IMR-90 (cell line): ENCODE results near the gene SS18L1. TPM values are rescaled to one million over a fixed set of nuclear protein-coding genes. Genes with fewer than 3 reads are reported as not detected.
A peak's percentile ranks its signal among the peaks of the same experiment; 100 is the strongest.

Experiments used
- ATAC-seq: fragments of 200-7000 bp; cut with Tn5 transposase; 2 replicates; pipeline ENCODE4 v1.9.1; 2020; ENCODE audit warnings: low read depth, mild to moderate bottlenecking, moderate library complexity
- BruUV-seq: library from RNA; stranded (reverse); fragments of 400-500 nt; replicated peaks from 2 replicates; lab custom pipeline; 2021; lab: Mats Ljungman, UMichigan
- CTCF ChIA-PET: fragments of 300-600 bp; formaldehyde crosslinking; extraction: SDS; loops from one replicate; lab custom pipeline; 2021; ENCODE audit warnings: antibody characterized with exemption; lab: Yijun Ruan, JAX
- POLR2A ChIA-PET: fragments of 300-600 bp; sonication (Branson Sonifier 250); formaldehyde crosslinking; loops from one replicate; lab custom pipeline; 2022; ENCODE audit warnings: antibody characterized with exemption; ENCODE audit not compliant: unreplicated experiment; lab: Charles Lee
- DNase-seq: peaks from one replicate; pipeline ENCODE4 v3.0.0; 2013
- H2AFZ ChIP-seq: replicated peaks from 2 replicates; pipeline ENCODE3; 2013; ENCODE audit warnings: low read length, mild to moderate bottlenecking; ENCODE audit not compliant: poor library complexity
- H2AK5ac ChIP-seq: 2 replicates; pipeline ENCODE4 v1.6.1; 2013; ENCODE audit warnings: low read depth, low read length, inconsistent platforms
- H2AK9ac ChIP-seq: replicated peaks from 2 replicates; pipeline ENCODE3; 2013; ENCODE audit warnings: mild to moderate bottlenecking, low read depth, low read length, moderate library complexity; ENCODE audit not compliant: poor library complexity
- H2BK120ac ChIP-seq: 2 replicates; pipeline ENCODE4 v1.6.1; 2013; ENCODE audit warnings: low read depth, low read length, inconsistent platforms
- H2BK15ac ChIP-seq: 3 replicates; pipeline ENCODE4 v1.6.1; 2013; ENCODE audit warnings: low read depth, low read length, inconsistent platforms
- H2BK20ac ChIP-seq: 2 replicates; pipeline ENCODE4 v1.6.1; 2013; ENCODE audit warnings: low read depth, mild to moderate bottlenecking, inconsistent platforms, low read length, moderate library complexity
- H2BK5ac ChIP-seq: 2 replicates; pipeline ENCODE4 v1.6.1; 2013; ENCODE audit warnings: mild to moderate bottlenecking, low read depth, low read length, inconsistent platforms; ENCODE audit not compliant: poor library complexity, severe bottlenecking
- H3K14ac ChIP-seq: replicated peaks from 2 replicates; pipeline ENCODE4 v1.6.1; 2013; ENCODE audit warnings: low read depth, low read length, inconsistent platforms
- H3K18ac ChIP-seq: 2 replicates; pipeline ENCODE4 v1.6.1; 2013; ENCODE audit warnings: low read depth, low read length, control low read depth
- H3K23ac ChIP-seq: 2 replicates; pipeline ENCODE4 v1.6.1; 2013; ENCODE audit warnings: low read depth, low read length, inconsistent platforms
- H3K27ac ChIP-seq: 2 replicates; pipeline ENCODE4 v1.5.1; 2013; ENCODE audit warnings: mild to moderate bottlenecking, control low read depth, low read length; ENCODE audit not compliant: insufficient read depth
- H3K27me3 ChIP-seq: 2 replicates; pipeline ENCODE4 v1.6.1; 2013; ENCODE audit warnings: low read length; ENCODE audit not compliant: control insufficient read depth, insufficient read depth
- H3K36me3 ChIP-seq: 2 replicates; pipeline ENCODE4 v1.6.1; 2013; ENCODE audit warnings: low read length, mixed read lengths; ENCODE audit not compliant: control insufficient read depth, insufficient read depth
- H3K4ac ChIP-seq: 2 replicates; pipeline ENCODE4 v1.6.1; 2013; ENCODE audit warnings: low read depth, low read length, inconsistent platforms
- H3K4me1 ChIP-seq: 2 replicates; pipeline ENCODE4 v1.6.1; 2013; ENCODE audit warnings: low read length, mixed read lengths; ENCODE audit not compliant: control insufficient read depth, insufficient read depth
- H3K4me2 ChIP-seq: 2 replicates; pipeline ENCODE4 v1.6.1; 2013; ENCODE audit warnings: low read depth, mild to moderate bottlenecking, control low read depth, low read length, moderate library complexity
- H3K4me3 ChIP-seq: 2 replicates; pipeline ENCODE4 v1.5.1; 2013; ENCODE audit warnings: low read depth, mild to moderate bottlenecking, control low read depth, low read length, moderate library complexity; ENCODE audit not compliant: insufficient read depth
- H3K56ac ChIP-seq: 2 replicates; pipeline ENCODE4 v1.6.1; 2013; ENCODE audit warnings: low read length, inconsistent platforms; ENCODE audit not compliant: insufficient read depth; ENCODE audit errors: extremely low read depth
- H3K79me1 ChIP-seq, 2 experiments: 2 replicates each; pipeline ENCODE4 v1.6.1; 2013; ENCODE audit warnings: low read length in 2 of 2, inconsistent platforms in 1 of 2, low read depth in 1 of 2
- H3K9ac ChIP-seq: 2 replicates; pipeline ENCODE4 v1.6.1; 2013; ENCODE audit warnings: low read depth, low read length, control low read depth
- H3K9me1 ChIP-seq: 2 replicates; pipeline ENCODE4 v1.6.1; 2013; ENCODE audit warnings: low read length, inconsistent platforms; ENCODE audit not compliant: insufficient read depth
- H3K9me3 ChIP-seq: 2 replicates; pipeline ENCODE4 v1.6.1; 2013; ENCODE audit warnings: low read length; ENCODE audit not compliant: control insufficient read depth, insufficient read depth
- H4K20me1 ChIP-seq: 2 replicates; pipeline ENCODE4 v1.6.1; 2013; ENCODE audit warnings: low read length, inconsistent platforms; ENCODE audit not compliant: insufficient read depth
- H4K5ac ChIP-seq: 2 replicates; pipeline ENCODE4 v1.6.1; 2013; ENCODE audit warnings: mild to moderate bottlenecking, low read depth, low read length, control low read depth
- H4K8ac ChIP-seq, 2 experiments: 2 replicates each; pipeline ENCODE4 v1.6.1; 2013; ENCODE audit warnings: low read depth in 2 of 2, low read length in 2 of 2, control low read depth in 1 of 2, inconsistent platforms in 1 of 2
- H4K91ac ChIP-seq: 2 replicates; pipeline ENCODE4 v1.6.1; 2013; ENCODE audit warnings: low read depth, low read length, inconsistent platforms; ENCODE audit not compliant: insufficient read depth
- BHLHE40 ChIP-seq: fragments of 150-350 bp; IDR thresholded peaks from 2 replicates; pipeline ENCODE4 v1.6.1; 2016; ENCODE audit warnings: mild to moderate bottlenecking, low read depth, low read length
- CEBPB ChIP-seq: IDR thresholded peaks from 2 replicates; pipeline ENCODE4 v1.6.1; 2012; ENCODE audit warnings: low read depth, low read length, improper control_type of control experiment
- CHD1 ChIP-seq: IDR thresholded peaks from 2 replicates; pipeline ENCODE4 v1.6.1; 2012; ENCODE audit warnings: low read depth, low read length, improper control_type of control experiment
- FOS ChIP-seq: fragments of 150-350 bp; IDR thresholded peaks from 2 replicates; pipeline ENCODE4 v1.6.1; 2016; ENCODE audit warnings: low read depth, low read length
- MAFK ChIP-seq: IDR thresholded peaks from 2 replicates; pipeline ENCODE4 v1.6.1; 2012; ENCODE audit warnings: low read depth, low read length, improper control_type of control experiment
- MAZ ChIP-seq: IDR thresholded peaks from 2 replicates; pipeline ENCODE4 v1.6.1; 2012; ENCODE audit warnings: low read depth, mild to moderate bottlenecking, low read length, improper control_type of control experiment, moderate library complexity, borderline replicate concordance
- MXI1 ChIP-seq: IDR thresholded peaks from 2 replicates; pipeline ENCODE4 v1.6.1; 2012; ENCODE audit warnings: low read depth, mild to moderate bottlenecking, low read length, moderate library complexity, borderline replicate concordance
- NFE2L2 ChIP-seq: fragments of 150-350 bp; IDR thresholded peaks from 2 replicates; pipeline ENCODE4 v1.6.1; 2016; ENCODE audit warnings: low read depth, mild to moderate bottlenecking, low read length
- RAD21 ChIP-seq: IDR thresholded peaks from 2 replicates; pipeline ENCODE4 v1.6.1; 2012; ENCODE audit warnings: low read length, improper control_type of control experiment
- RFX5 ChIP-seq: IDR thresholded peaks from 2 replicates; pipeline ENCODE4 v1.8.0; 2012; ENCODE audit warnings: low read depth, mild to moderate bottlenecking, low read length, moderate library complexity
- SMC3 ChIP-seq: fragments of 150-350 bp; IDR thresholded peaks from 2 replicates; pipeline ENCODE4 v1.6.1; 2016; ENCODE audit warnings: low read depth, mild to moderate bottlenecking, antibody characterized with exemption, low read length, moderate library complexity
- WGBS, 2 experiments: methylation state at CpG; one replicate each; pipeline versions ENCODE4 v1.1.5 to v1.1.7; 2013; ENCODE audit warnings: missing lambda C conversion rate in 2 of 2; ENCODE audit not compliant: insufficient read length in 1 of 2; ENCODE audit errors: extremely low coverage in 2 of 2; 5-methylcytosine and 5-hydroxymethylcytosine counted together
- dilution Hi-C: fragments of 300-500 bp; cut with HindIII; formaldehyde crosslinking; loops from one replicate; pipeline ENCODE4 v1.14.3; 2018; ENCODE audit warnings: low sequenced_read_pairs; ENCODE audit not compliant: unreplicated experiment
- in situ Hi-C: fragments of 300-500 bp; cut with MboI; formaldehyde crosslinking; loops from 3 replicates; pipeline ENCODE4 v1.14.3; 2019; ENCODE audit warnings: low sequenced_read_pairs, inconsistent platforms, mixed read lengths
- intact Hi-C: fragments of 100-400 bp; cut with micrococcal nuclease; formaldehyde crosslinking; loops from 2 replicates; pipeline ENCODE4 v1.10.0; 2022
- polyA plus RNA-seq, 3 experiments: library from polyadenylated mRNA; depleted of rRNA; stranded (reverse); fragments of >200 nt; gene quantifications; 2 replicates each; pipeline ENCODE4 v1.2.3, GENCODE V29; 2012; ENCODE audit warnings: low replicate concordance in 1 of 3
- total RNA-seq: library from RNA; depleted of rRNA; stranded (reverse); fragments of >200 nt; gene quantifications from 2 replicates; pipeline ENCODE4 v1.2.3, GENCODE V29; 2012
- TF ChIP-seq, protein P1 (sequence below): fragments of 150-350 bp; IDR thresholded peaks from 2 replicates; pipeline ENCODE4 v1.6.1; 2017; ENCODE audit warnings: mild to moderate bottlenecking, antibody characterized with exemption, low read length, low read depth
- TF ChIP-seq, protein P2 (sequence below): conservative IDR thresholded peaks from 2 replicates; pipeline ENCODE4 v1.5.1; 2012; ENCODE audit warnings: mild to moderate bottlenecking, low read depth, low read length, improper control_type of control experiment
- TF ChIP-seq, protein P3 (sequence below): fragments of 150-350 bp; IDR thresholded peaks from 2 replicates; pipeline ENCODE4 v1.6.1; 2016; ENCODE audit warnings: low read depth, mild to moderate bottlenecking, low read length, moderate library complexity, borderline replicate concordance

Gene SS18L1
- total and polyA plus RNA-seq, 2 of the 4 experiments (the other 2 are of a cell fraction): 8.1 to 12.2 TPM

DNA sequence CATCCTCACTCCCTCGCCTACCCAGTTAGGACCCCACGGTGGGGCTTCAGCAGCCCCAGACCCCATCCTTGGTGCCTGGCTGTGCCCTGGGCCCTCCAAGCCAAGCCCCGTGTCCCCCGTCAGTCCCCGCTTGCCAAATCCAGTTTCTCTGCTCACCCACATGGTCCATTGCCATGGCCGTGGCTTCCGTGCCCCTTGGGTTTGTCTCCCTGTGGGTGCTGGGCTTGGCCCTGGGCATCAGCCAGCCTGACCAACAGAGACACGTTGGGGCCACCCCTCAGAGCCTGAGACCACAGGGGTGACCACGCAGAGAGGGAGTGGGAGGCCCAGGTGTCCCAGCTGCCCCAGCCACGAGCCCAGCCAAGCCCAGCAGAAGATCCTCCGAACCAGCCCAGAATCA lies 7.7 kb downstream of the SS18L1 start:
- no peak overlapping the region for H3K14ac ChIP-seq
- no peak overlapping the region for H2AFZ ChIP-seq
- no peak overlapping the region for H2AK5ac ChIP-seq
- peaks cover 88% of the 10 kb centered on the region for H4K20me1 ChIP-seq
- H3K9me3 ChIP-seq: no peaks in the 10 kb centered on the region
- no peaks in the 10 kb centered on the region for H3K27me3 ChIP-seq
- no peak overlapping the region for H4K5ac ChIP-seq
- dilution Hi-C loops (no loop called here), in situ Hi-C loops (no loop called here), intact Hi-C loops (no loop called here)
- no peak overlapping the region for H3K9ac ChIP-seq
- H3K4me2 ChIP-seq: no peak overlapping the region
- H3K4ac ChIP-seq: no peak overlapping the region
- peaks cover 5% of the 10 kb centered on the region for H3K4me1 ChIP-seq
- CTCF ChIA-PET: no interaction called here
- no peak for TF ChIP-seq RAD21
- no peak for TF ChIP-seq MAZ
- no peak for TF ChIP-seq BHLHE40
- TF ChIP-seq NFE2L2: no peak
- TF ChIP-seq, protein P1, sequence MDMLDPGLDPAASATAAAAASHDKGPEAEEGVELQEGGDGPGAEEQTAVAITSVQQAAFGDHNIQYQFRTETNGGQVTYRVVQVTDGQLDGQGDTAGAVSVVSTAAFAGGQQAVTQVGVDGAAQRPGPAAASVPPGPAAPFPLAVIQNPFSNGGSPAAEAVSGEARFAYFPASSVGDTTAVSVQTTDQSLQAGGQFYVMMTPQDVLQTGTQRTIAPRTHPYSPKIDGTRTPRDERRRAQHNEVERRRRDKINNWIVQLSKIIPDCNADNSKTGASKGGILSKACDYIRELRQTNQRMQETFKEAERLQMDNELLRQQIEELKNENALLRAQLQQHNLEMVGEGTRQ: no peak
- TF ChIP-seq FOS: no peak
- no peak for TF ChIP-seq CEBPB
- no peak for TF ChIP-seq MAFK
- no peak for TF ChIP-seq CHD1
- TF ChIP-seq, protein P2, sequence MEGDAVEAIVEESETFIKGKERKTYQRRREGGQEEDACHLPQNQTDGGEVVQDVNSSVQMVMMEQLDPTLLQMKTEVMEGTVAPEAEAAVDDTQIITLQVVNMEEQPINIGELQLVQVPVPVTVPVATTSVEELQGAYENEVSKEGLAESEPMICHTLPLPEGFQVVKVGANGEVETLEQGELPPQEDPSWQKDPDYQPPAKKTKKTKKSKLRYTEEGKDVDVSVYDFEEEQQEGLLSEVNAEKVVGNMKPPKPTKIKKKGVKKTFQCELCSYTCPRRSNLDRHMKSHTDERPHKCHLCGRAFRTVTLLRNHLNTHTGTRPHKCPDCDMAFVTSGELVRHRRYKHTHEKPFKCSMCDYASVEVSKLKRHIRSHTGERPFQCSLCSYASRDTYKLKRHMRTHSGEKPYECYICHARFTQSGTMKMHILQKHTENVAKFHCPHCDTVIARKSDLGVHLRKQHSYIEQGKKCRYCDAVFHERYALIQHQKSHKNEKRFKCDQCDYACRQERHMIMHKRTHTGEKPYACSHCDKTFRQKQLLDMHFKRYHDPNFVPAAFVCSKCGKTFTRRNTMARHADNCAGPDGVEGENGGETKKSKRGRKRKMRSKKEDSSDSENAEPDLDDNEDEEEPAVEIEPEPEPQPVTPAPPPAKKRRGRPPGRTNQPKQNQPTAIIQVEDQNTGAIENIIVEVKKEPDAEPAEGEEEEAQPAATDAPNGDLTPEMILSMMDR: no peak
- TF ChIP-seq, protein P3, sequence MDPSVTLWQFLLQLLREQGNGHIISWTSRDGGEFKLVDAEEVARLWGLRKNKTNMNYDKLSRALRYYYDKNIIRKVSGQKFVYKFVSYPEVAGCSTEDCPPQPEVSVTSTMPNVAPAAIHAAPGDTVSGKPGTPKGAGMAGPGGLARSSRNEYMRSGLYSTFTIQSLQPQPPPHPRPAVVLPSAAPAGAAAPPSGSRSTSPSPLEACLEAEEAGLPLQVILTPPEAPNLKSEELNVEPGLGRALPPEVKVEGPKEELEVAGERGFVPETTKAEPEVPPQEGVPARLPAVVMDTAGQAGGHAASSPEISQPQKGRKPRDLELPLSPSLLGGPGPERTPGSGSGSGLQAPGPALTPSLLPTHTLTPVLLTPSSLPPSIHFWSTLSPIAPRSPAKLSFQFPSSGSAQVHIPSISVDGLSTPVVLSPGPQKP: no peak
- TF ChIP-seq RFX5: no peak
- no peak for TF ChIP-seq MXI1
- no peak for TF ChIP-seq SMC3
- H3K4me3 ChIP-seq: no peak overlapping the region
- H2BK15ac ChIP-seq: no peak overlapping the region
- H3K36me3 ChIP-seq: peaks cover 11% of the 10 kb centered on the region; the same call in 1 of the 2 replicates
- H2BK20ac ChIP-seq: no peak overlapping the region
- H2BK5ac ChIP-seq: no peak overlapping the region
- no peak overlapping the region for H3K56ac ChIP-seq
- no peak overlapping the region for H4K91ac ChIP-seq
- peaks cover 19 to 84% of the 10 kb centered on the region in 2 experiments for H3K79me1 ChIP-seq
- peaks cover 31% of the 10 kb centered on the region for H3K9me1 ChIP-seq
- BruUV-seq: no TSS peak
- H2AK9ac ChIP-seq: peak overlapping the region; percentile 28
- no peak overlapping the region for H3K18ac ChIP-seq
- 92% methylated on average over 8 of the region's 11 CpGs; no CpG with 5 or more reads in 1 of the 2 experiments for WGBS, 2 experiments
- DNase-seq (no peak), ATAC-seq (no peak)
- H4K8ac ChIP-seq: no peak overlapping the region
- H3K27ac ChIP-seq: no peak overlapping the region
- POLR2A ChIA-PET: no interaction called here
- no peak overlapping the region for H3K23ac ChIP-seq
- H2BK120ac ChIP-seq: no peak overlapping the region
